Measurements from ENCODE around the gene ZNF101.

DNA sequence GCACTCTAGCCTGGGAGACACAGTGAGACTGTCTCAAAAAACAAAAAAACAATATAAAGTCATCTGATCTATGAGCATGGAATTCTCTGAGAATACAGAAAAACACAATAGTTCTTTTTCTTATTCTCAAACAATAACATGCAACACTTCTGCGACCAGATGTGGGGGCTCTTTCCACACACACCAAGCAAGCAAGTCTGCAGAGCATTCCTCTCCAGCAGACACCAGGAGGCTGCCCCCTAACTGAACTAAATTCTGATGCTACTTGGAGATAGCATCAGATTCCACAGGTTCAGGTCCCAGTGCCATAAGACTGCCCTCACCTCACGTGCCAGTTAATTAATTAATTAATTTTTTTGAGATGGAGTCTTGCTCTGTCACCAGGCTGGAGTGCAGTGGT lies 27.7 kb downstream of the ZNF101 start:
- TF ChIP-seq CTCF (IDR thresholded peaks at IDR 0.05) (no peak), POLR2A (IDR thresholded peaks at IDR 0.05) (no peak)
